ENCODE results near the gene FNDC3A.
A peak's percentile ranks its signal among the peaks of the same experiment; 100 is the strongest.

Gene FNDC3A

GRCh38 chr13:48975856-48976575 is at the start of gene FNDC3A:
FNDC3A (plus strand) TSS chr13:48975912; CDS start chr13:49006191, 30,279 bp downstream.
- DNase-seq = peak; percentile 75

GRCh38 chr13:48928757-48929430 is 46.8 kb upstream of the FNDC3A start:
- DNase-seq = no peak

- DNase-seq = no peak
Observed at GRCh38 chr13:48930918-48931317, 44.8 kb upstream of the FNDC3A start.

- DNase-seq = no peak
Observed at GRCh38 chr13:48938308-48938943, 37.3 kb upstream of the FNDC3A start.

DNA sequence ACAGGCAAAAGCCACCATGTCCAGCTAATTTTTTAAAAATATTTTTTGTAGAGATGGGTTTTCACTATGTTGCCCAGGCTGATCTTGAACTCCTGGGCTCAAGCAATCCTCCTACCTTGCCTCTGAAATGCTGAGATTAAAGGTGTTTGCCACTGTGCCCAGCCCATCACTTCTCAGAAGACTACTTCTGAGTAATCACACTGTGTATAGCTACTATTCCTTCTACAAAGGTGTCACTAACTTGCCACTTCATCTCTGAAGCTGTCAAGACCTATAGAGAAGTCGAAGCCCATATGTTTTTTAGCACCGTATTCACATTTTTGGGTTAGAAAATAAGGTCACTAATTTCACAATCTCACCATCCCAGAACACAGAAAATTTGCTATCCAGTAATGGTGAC is 36.0 kb upstream of the FNDC3A start:
- DNase-seq = no peak

- DNase-seq = no peak
Observed at GRCh38 chr13:48942131-48942530, 33.6 kb upstream of the FNDC3A start.

GRCh38 chr13:48944221-48944620 is 31.5 kb upstream of the FNDC3A start:
- no peak for DNase-seq

DNA sequence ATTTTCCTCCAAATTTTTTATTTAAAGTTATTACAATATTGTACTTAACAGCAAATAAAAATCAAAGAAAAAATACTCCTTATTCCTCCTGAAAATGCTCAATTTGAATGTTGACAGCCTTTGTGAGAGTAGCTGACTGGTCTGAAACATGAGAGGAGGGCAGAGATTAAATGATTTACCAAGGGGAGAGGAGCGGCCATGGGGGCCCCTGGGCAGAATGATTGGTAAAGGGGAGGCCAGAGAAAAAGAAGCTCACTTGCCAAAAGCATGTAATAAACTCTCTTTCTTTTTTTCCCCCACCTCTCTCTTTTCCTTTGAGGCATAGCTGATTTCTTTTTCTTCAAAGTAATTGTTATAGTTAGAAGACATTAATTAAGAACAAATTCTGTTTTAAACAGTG is 30.1 kb upstream of the FNDC3A start:
- no peak for DNase-seq

GRCh38 chr13:48946163-48946562 is 29.5 kb upstream of the FNDC3A start:
- no peak for DNase-seq

DNA sequence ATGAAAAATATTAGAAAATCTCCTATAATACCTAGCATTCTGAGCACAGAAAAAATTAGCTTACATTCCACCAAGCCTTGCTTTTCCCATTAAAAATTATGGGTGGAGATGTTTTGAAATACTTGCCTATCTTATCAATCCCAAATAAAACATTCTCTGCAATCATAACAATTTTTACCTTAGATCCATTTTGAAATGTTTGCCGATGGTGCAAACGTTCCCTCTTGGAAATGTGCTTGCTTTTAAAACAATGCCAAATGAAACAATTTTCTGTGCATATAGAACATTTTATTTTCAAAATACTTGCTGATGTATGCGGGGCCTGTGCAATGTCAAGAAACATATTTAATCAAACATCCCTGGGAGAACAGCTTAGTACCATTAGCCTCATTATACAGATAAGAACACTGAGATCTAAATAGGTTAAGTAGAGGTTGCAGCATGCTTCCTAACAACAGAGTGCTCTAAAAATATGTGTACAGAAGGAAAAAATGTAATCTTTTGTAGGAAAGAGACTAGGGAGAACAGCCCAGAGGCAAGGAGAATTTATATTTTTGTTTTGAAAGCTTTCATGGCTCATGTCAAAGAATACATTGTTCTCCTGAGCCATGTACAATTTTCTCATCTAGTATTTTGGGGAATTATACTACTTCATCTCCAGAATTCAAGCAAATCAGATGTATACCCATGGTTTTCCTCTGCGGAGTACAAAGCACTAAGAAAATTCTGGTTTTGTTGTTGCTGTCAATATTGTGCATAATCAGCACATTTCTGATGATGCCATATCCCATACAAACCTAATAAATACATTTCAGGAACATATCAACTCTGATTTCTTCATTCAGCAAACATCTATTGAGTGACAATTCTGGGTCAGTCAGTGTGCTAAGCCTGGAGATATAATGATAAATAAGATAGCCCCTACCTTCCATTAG is 25.9 kb upstream of the FNDC3A start:
- no peak for DNase-seq

DNA sequence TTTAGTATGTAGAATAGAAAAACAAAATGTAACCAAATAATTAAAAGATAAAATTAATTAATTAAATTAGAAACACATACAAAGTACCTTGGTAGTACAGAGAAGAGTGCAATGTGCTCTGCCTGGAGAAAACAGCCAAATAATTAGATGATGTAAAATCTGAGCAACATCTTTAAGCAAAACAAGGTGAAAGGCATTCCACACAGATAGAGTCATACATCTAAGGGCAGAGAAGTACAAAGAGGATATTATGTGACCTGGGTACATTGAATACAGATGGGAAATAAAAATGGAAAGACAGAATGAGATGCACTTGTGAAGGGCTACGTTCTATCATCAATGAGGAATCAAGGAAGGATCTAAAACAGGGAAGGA is 25.2 kb upstream of the FNDC3A start:
- DNase-seq = no peak

GRCh38 chr13:48954081-48954480 is 21.6 kb upstream of the FNDC3A start:
- DNase-seq = no peak

GRCh38 chr13:48955536-48955935 is 20.2 kb upstream of the FNDC3A start:
- DNase-seq = no peak

DNA sequence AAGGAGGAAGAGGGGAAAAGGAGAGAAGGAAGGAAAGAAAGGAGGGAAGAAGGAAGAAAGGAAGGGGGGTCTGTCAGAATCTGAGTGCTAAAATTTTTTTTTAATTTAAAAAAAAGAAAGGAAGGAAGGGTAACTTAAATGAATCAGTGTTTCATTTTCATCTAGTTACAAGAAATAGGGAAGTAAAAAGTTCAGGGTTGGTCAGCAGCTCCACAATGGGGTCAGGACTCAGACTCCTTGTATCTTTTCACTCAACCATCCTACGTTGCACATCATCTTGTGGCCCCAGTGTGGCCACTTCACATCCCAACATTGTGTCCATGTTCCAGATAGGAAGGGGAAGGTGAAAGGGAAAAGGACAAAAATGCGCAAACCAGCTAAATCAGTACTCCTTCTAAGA is 14.3 kb upstream of the FNDC3A start:
- no peak for DNase-seq

GRCh38 chr13:48962281-48962680 is 13.4 kb upstream of the FNDC3A start:
- no peak for DNase-seq

GRCh38 chr13:48965736-48966135 is 10.0 kb upstream of the FNDC3A start:
- DNase-seq = no peak

DNA sequence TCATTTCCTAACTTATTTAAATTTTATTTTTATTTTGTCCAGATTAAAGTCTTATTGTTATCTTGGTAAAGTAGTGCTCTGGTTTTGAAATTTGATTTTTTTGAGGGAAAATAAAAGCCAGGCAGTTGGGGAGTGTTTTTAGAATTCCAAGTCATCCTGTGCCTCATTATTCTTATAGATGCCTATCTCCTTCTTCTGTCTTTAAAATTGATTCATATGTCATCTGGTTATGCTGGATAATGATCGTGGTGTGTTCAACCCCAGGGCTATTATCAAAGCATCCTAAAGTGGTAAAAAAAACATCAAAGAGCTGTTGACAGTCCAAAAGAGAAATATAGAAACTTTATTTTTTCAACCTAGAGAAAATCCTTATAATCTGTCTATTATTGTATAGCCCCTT is 6.0 kb upstream of the FNDC3A start:
- no peak for DNase-seq

DNA sequence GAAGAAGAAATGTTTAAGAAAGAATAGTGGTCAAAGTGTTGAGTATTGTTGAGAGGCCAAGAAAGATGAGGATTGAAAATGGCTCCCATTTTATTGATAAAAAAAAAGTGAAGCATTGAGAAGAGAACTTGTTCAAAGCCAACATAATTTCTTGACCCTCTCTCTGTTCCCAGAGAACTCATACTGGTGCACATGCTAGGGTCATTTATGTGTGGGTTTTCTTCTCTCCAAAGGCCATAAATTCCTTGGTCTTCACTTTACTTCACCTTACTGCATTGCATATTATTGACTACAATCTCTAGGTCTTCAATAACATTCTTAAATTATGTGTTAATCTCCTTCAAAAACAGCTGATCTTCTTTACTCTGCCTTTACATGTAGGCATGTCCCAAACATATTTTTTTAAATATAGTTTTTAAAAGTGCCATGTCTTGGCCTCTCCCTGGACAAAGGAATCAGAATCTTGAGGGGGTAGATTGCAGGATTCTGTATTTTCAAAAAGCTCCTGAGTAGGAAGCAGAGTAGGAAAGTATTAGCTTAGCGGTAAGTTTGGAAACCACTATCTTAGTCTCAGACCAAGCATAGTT is 1.8 kb upstream of the FNDC3A start:
- no peak for DNase-seq

DNA sequence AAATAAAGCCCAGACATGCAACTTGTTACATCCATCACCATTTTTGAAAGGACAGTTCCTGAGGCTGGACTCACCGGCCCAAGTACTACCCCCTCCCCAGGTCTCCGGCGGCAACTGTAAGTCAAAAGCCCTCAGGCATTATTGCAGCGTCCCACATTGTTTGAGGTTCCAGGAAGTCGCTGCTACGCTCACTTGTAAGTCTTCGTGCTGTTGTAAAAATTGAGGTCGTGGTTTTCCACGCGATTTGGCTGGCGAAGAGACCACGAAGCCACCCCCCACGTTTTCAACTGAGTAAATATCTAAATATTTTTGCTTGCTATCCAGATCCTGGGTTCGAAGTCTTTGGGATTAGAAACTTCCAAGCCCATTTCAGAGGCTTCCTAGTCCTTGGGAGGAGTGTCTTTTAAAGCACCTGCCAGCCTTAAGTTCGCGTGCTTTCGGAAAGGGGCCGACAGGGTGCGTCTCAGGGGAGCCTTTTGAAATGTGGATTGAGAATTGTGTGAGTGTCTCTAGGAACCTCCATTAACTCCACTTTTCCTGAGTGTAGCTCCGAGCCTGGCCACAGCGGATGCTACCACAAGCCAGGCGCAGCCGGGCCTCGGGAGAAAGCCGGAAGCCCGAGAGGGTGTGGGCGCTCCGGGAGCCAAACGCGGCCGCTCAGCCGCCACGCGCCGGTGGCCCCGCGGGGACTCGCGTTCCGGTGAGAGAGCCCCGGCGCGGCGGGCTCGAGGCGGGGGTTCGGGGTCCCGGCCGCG is 434 bp upstream of the FNDC3A start:
- DNase-seq = peak; percentile 61

DNA sequence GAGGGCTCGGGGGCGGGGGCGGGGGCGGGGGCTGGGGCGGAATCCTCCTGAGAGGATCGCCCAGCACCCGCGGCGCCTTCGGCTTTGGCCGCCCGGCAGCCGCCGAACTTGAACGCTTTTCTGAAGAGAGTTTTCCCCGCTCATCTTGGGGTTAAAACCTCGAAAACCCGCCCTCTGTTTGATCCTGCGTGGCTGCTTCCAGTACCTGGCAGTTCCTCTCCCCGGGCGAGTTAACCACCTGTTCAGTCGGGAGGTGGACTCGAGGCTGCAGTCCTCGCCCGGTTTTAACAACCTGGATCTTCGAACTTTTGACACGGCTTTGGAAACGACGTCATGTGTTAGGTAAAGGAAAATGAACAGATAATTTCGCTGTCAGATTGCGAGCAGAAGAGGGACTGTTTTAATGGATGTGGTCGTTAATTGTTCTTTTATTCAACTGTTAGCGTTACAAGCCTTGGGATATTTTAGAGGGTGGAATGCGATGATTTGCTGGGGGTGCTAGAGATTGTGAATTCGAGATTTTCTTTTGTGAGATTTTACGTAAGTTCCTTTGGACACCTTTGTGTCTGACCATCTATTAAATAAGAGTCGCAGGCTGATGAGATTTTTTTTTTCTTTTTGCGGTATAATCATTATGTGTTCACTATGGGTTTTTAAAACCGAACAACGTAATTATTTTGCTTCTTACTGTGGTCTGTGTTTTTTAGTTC is 1.0 kb downstream of the FNDC3A start:
- DNase-seq = peak; percentile 76

- no peak for DNase-seq
Observed at GRCh38 chr13:48977286-48977625, 1.5 kb downstream of the FNDC3A start.

All from COR-L47 (cell line).